GM21367 (cell line): Measurements from ENCODE around the gene APOBEC3B.
"Not testable (repeated sequence)": the region's sequence is repeated elsewhere in the genome, so short reads cannot be mapped to it uniquely, and the experiment has no call there.

Source experiments
- ATAC-seq: cut with Tn5 transposase; IDR thresholded peaks from one replicate; pipeline ENCODE4 v1.9.1; 2021; ENCODE audit not compliant: unreplicated experiment

APOBEC3B gene

GRCh38 chr22:38950527-38951295, 31.4 kb upstream of the APOBEC3B start:
- ATAC-seq, result no peak

GRCh38 chr22:38951734-38952133, 30.4 kb upstream of the APOBEC3B start:
- no peak for ATAC-seq

GRCh38 chr22:38952281-38952993, 29.7 kb upstream of the APOBEC3B start:
- ATAC-seq, result no peak

GRCh38 chr22:38953091-38953490, 29.1 kb upstream of the APOBEC3B start:
- no peak for ATAC-seq

- ATAC-seq, result peak; percentile 53
Measured at GRCh38 chr22:38953577-38954413, 28.4 kb upstream of the APOBEC3B start.

- ATAC-seq, result no peak
Measured at GRCh38 chr22:38954414-38955043, 27.6 kb upstream of the APOBEC3B start.

GRCh38 chr22:38955250-38955905, 26.8 kb upstream of the APOBEC3B start:
- no peak for ATAC-seq

GRCh38 chr22:38955926-38956325, 26.2 kb upstream of the APOBEC3B start:
- ATAC-seq, result no peak

- ATAC-seq, result no peak
Measured at GRCh38 chr22:38956551-38956950, 25.6 kb upstream of the APOBEC3B start.

GRCh38 chr22:38957046-38957770, 24.9 kb upstream of the APOBEC3B start, which contains the start of gene APOBEC3A:
APOBEC3A (plus strand) TSS chr22:38957609; CDS start chr22:38957692, 83 bp downstream.
- no peak for ATAC-seq

GRCh38 chr22:38957808-38958650, 24.1 kb upstream of the APOBEC3B start:
- ATAC-seq, result no peak

GRCh38 chr22:38958651-38958943, 23.6 kb upstream of the APOBEC3B start:
- not testable (repeated sequence) for ATAC-seq

- ATAC-seq, result no peak
Measured at GRCh38 chr22:38959590-38959989, 22.6 kb upstream of the APOBEC3B start.

GRCh38 chr22:38960673-38961072, 21.5 kb upstream of the APOBEC3B start:
- ATAC-seq, result not testable (repeated sequence)

- ATAC-seq, result not testable (repeated sequence)
Measured at GRCh38 chr22:38963291-38963738, 18.8 kb upstream of the APOBEC3B start.

GRCh38 chr22:38963872-38964271, 18.3 kb upstream of the APOBEC3B start:
- ATAC-seq, result no peak

GRCh38 chr22:38964306-38964705, 17.8 kb upstream of the APOBEC3B start:
- no peak for ATAC-seq

- no peak for ATAC-seq
Measured at GRCh38 chr22:38964989-38965388, 17.2 kb upstream of the APOBEC3B start.
